Posterior cingulate gyrus (tissue), 11 donors: Measurements from ENCODE around the gene PRKCB.
"Not testable (repeated sequence)": the region's sequence is repeated elsewhere in the genome, so short reads cannot be mapped to it uniquely, and the experiment has no call there.

ENCODE experiments used
- DNase-seq, 10 donors: peaks; one replicate each; pipeline versions ENCODE4 v3.0.0 to v3.0.0-alpha.2; 2020 to 2021; ENCODE audit warnings: mixed read lengths in 3 of 10
- intact Hi-C: fragments of 100-400 bp; cut with DNase I; formaldehyde crosslinking; loops from one replicate; pipeline ENCODE4 v1.15.1; 2023

PRKCB gene

DNA sequence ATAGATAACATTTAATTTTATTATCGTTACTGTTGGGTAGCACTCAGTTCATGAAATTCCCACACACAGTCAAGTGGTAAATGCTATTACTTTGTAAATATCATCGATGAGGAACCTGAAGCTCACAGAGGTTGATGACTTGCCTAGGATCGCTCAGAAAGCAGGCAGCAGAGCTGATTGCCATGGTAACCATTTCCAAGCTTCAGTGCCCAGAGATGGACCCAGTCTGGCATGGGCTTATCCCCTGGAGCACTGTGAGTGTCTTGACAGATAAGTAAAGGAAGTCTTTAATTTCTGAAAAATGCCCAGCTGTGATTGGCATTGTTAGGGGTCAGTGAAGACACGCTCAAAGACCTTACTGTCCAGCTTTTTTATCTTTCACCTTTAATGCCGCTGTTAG is 95.0 kb downstream of the PRKCB start:
- intact Hi-C loops, result no loop called here
- peak in 1 of 10 donors; percentile 67 for DNase-seq

DNA sequence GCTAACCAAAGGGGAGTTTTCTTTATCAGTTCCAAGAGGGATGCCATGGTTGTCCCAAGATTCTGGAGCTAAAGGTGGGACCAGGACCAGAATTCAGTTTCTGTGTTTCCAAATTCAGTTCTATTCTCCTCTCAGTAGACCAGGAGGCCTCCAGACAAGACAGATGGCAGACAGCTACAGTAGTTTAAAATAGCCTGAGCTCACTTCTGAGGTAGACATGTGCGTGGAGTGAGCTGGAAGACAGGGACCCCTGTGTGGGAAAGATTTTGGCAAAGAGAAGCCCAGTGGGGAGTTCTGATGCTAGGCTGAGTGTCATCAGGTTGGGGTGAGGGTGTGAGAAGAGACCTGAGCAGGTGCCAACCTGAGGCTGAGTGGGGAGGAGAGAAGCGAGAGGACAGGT is 95.4 kb downstream of the PRKCB start:
- intact Hi-C loops, result no loop called here
- peak in 1 of 10 donors; percentile 39 for DNase-seq

DNA sequence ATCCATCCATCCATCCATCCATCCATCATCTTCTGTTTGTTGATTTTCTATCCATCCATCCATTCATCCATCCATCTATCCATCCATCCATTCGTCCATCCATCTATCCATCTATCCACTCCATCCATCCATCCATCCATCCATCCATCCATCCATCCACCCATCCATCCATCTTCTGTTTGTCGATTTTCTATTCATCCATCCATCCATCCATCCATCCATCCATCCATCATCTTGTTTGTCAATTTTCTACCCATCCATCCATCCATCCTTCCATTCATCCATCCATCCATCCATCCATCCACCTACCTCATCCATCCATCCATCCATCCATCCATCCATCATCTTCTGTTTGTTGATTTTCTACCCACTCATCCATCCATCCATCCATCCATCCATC is 97.9 kb downstream of the PRKCB start:
- intact Hi-C loops, result not testable (repeated sequence)

DNA sequence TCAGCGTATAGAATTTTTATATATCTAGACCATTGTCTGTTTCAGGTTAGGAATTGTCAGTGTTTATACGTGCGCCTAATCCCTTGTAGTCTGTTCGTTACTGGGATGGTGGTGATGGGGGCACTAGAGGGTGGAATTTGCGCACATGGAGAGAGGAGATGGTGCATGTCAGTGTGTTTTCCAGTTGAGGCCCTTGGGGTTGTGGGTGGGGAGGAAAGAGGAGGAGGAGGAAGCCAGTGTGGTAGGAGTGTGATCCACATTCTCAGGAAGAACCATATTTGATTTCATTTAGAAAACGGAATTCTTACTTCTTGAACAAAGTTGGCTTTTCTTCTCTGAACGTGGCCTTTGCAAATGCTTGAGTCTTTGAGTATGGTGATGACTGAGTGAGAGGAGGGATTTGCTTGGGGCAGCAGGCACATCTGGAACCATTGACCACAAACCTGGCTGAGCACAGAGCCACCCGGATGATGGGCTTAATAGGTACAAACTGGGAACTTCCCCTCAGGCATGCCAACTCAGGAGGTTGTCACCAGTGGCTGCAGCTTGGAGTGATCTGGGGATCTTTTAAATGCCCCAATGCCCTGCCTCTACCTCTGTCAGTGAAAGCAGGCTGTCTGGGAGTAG is 98.9 kb downstream of the PRKCB start:
- DNase-seq, result no peak
- intact Hi-C loops, result no loop called here

More for the DNA sequence above, 97.9 kb downstream of the PRKCB start:
- DNase-seq, result not testable (repeated sequence)

DNA sequence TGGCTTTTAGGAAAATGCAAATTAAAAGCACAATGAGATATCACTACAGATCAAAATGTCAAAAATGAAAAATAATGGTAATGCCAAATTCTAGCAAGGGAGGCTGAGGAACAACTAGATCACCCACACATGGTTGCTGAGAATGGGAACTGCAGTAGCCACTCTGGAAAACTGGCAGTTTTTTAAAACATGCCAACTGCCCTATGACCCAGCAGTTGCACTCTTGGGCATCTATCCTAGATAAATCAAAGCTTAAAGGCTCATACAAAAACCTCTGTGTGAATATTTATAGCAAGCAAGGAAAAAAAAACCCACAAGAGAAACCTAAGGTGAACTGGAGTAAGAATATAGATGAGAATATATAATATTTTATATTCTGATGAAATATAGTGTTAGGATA is 104.3 kb downstream of the PRKCB start:
- DNase-seq, result no peak
- intact Hi-C loops, result no loop called here

DNA sequence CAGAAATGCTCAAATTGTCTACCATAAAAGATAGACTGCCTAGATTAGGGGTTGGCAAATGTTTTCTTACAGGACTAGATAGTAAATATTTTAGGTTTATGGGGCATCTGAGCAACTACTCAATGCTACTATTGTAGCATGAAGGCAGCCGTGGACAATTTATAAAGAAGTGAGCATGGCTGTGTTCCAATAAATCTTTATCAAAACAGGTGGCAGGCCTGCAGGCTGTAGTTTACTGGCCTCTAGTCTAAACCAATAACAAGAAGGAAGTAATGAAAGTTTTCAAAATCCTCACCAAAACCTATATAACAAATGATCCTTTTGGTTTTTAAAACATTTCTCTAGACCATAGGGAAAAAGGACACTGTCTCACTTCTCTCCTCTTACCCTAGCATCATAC is 105.2 kb downstream of the PRKCB start:
- no peak for DNase-seq
- intact Hi-C loops, result no loop called here

DNA sequence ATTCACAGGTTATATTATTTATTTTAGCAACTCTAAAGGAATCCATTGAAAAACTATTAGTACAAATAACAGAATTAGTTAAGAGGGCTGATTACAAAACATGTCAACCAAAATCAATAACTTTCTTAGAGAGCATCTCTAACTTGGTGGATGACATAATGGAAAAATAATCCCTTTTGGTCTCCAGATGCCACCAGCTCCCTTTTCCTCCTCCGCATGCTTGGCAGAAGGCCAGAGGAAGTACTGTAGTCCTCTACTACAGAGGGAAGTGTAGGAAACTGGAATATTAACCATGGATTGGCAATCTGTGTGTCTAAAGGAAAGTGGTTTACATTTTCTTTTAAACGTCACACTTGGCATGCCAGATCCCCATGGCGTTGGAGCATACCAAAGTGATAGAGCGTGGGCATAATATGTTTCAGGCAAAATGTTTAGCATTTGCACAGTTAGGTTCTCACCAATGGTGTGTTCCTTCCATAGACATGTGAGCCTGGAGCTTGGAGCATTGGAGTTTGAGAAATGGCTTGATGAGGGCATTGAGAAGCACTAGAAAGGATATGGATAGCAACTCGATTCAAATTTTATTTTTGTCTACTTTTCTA is 106.3 kb downstream of the PRKCB start:
- intact Hi-C loops, result no loop called here
- DNase-seq, result peak in 2 of 10 donors; percentile 38 to 39

DNA sequence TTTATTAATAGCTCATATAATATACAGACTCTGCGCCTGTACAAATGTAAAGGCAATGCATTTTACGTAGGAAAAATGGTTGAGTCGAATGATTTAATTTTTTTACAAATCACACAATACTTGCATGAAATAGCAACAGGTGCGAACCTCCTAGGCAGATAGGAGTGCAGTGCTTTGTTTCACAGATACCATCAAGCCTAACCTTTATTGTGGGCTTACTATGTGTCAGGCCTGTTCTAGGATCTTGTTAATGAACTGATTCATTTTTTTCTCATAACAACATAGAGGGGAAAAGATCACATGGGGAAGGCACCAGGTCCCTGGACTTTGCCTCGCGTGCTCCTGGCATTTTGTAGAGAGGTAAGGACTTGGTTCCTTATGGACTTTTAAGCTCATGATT is 107.8 kb downstream of the PRKCB start:
- intact Hi-C loops, result no loop called here
- no peak for DNase-seq

DNA sequence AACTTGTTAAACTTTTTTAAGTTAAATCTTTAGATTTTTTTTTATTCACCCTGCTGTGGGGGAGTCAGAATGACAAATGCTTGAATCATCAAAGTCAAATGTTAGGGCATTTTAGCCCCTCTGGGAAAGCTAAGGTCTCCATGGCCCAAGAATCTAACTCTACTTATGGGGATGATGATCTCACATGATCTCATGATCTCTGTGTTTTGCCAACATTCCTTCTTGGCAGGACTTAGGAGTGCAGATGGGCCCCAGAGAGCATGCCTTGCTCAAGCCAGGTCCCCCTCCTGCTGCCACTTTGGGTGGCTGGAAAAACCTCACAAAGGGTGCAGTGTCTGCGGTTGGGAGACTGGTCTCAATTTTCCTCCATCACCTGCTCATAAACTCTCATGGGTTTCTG is 108.6 kb downstream of the PRKCB start:
- intact Hi-C loops, result no loop called here
- no peak for DNase-seq

DNA sequence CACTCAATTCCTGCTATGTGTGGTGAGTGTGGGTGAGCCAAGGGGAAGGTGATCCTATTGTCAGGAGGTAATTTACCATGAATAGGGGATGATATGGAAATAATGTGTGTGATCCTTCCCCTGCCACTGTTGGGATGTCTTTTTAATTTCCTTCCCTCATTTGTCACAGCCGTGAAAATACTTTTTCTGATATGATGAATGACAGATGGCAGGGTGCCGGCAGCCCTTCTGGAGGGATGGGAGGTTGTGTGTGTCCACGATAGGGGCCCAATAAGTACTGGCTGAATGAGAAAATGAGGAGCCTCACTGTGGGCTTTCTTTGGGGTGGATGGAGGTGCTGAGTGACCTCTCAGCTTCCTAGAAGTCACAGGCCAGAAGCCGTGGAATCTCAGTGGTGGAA is 109.5 kb downstream of the PRKCB start:
- intact Hi-C loops, result no loop called here
- no peak for DNase-seq

DNA sequence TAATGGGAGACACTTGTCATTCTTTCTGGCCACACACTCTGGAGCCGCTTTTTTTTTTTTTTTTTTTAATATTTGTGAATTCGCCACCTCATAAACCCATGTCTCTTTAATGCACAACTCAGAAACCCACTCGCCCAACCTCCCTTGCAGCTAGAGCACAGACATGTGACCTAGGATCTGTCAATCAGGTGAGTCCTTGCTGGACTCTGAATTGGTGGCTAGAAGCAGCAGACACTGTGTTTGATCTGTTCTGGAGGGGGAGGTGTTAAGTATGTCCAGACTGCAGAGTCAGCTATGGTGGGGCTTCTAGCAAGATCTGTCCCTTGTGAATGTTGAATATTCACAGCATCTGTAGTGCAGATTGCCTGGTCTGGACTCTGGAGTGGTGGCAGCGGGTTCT is 112.1 kb downstream of the PRKCB start:
- no peak for DNase-seq
- intact Hi-C loops, result no loop called here

DNA sequence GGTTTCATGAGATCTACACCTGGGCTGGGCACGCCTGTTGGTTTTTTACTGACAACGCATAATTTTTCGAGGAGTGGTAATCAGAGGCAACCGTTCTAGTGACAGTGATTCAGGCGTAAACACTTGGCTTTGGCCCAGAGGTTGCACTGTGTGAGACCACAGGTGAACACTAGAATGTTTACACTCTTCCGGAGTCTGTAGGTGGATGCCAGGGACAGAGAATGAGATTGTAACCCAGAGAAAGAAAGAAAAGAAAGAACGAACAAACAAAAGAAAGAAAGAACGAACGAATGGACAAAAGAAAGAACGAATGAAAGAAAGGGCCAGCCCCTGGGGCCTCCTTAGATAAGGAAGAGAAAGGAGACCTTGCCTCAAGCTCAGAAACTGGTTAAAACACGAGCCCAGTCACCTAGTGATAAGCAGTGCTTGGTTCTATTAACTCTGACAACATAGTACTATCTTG is 113.2 kb downstream of the PRKCB start:
- no peak for DNase-seq
- intact Hi-C loops, result no loop called here

DNA sequence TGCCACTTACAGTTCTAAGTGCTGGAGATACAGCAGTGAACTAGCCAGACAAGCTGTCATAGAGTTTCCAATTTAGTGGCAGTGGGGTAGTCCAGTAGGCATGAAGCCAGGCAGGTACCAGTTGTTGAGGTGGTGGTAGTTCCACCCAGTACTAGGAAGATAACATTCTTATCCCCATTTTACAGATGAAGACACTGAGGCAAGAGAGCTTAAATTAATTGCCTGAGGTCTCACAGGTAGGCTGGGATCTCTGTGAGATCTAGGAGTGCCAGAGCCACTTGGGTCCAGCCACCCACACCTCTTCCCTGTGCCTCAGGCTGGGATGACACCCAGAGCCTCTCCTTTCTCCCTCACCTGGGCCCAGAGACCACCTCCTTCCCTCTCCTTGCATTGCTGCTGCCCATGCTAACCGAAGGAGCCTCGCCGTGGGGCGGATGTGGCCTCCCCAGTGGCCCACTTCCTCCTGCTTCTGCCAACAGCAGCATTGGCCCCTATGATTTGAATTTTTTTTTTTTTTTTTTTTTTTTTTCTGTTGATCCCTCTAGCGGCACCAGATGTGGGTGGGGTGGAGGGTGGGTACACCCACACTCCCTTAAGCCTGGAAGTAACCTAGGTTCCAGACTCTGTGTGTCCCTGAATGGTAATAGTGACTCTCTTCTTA is 114.0 kb downstream of the PRKCB start:
- no peak for DNase-seq
- intact Hi-C loops, result no loop called here

DNA sequence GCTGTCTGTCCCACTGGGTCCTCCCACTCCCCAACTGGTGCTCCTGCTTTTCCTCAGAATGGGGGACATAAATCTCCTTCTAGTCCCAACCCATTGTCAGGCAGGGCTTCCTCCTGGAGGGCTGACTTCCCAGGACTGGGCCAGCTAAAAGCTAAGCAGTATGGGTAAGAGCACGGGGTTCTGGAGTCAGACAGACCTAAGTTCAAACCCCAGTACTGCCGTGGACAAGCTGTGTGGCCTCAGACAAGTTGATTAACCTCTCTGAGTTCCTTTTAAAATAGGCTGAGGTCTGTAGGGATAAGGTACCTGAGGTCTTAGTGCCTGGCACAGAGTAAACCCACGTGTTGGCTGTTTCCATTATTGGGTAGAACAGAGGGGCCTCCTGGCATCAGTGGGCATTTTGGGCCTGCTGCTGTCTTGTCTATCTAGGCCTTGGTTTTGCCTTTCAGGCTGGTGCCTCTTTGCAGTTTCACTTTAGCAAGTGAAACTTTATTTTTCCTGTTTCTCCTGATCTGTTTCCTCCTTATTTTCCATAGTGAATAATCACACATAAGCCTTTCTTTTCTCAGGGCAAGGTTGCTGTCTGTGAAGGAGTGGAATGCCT is 114.6 kb downstream of the PRKCB start:
- DNase-seq, result no peak
- intact Hi-C loops, result no loop called here

DNA sequence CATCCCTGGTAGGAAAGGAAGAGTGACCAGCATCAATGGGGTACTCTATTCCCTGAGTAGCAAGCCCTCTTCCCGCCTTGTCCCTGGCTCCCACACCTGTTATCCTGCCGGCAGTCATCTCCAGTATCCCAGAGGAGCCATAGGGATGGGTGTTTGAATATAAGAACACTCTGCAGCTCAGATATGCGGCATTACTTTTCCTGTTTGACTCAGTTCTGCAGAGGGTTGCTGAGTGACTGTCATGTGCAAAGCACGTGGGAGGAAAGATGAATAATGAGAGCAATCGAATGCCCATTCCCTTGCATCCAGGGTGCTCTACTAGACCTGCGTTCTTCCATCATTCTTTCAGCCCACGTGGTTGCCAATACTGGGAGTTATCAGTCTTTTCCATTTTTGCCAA is 115.1 kb downstream of the PRKCB start:
- intact Hi-C loops, result no loop called here
- peak in 1 of 10 donors; percentile 69 for DNase-seq

DNA sequence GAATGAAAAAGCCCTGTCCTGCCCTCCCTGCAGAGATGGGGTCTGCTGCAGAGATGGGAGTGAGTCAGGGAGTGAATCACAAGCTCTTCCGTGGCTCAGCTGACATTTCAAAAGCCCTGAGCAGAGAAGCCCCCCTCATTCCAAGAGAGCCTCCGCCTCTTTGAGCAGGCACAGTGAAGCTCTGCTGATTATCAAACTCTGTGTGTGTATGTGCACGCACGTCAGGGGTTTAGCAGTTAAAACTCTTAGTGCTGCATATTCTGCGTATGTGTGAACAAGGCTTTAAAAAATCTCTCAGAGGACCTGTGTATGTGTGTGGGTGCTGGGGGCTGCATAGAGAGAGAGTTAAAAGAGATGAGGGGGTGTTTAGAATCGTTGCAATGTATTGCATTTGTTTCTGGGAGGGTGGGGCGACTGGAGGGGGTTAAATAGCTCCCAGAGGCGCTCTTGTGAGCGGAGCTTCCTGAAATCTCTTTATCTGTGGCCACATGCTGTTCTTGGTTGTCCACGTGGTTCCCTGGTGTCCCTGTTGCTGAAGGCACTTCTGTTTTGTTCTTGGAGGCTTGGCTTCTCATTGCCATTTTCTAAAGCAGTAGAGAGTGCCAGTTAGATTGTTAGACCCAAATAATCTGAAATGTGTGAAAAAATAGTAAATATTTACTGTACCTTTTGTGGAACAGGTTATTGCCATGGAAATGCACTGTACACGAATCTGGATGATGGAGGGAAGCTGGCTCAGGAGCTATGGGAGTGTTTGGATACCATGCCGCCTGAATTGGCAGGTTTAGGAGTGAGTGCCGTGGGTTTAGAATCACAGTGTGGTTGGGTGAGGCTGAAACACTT is 116.6 kb downstream of the PRKCB start:
- intact Hi-C loops, result no loop called here
- peak in 8 of 10 donors; percentile 30 to 93 (median 50) for DNase-seq

DNA sequence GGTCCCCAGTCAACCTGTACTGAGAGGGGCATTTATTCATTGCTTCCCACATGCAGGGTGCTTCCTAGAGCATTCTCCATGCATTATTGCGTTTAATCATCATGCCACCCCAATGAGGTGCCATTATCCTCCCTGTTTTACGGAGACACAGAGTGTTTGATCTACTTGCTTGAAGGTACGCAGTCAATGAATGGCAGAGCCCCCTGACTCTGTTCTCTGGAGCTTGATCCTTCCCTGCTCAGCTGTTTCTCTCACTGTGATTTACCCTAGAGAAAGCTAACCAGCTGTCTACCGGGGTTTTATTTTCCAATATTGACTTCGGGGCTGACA is 117.2 kb downstream of the PRKCB start:
- DNase-seq, result no peak
- intact Hi-C loops, result no loop called here

DNA sequence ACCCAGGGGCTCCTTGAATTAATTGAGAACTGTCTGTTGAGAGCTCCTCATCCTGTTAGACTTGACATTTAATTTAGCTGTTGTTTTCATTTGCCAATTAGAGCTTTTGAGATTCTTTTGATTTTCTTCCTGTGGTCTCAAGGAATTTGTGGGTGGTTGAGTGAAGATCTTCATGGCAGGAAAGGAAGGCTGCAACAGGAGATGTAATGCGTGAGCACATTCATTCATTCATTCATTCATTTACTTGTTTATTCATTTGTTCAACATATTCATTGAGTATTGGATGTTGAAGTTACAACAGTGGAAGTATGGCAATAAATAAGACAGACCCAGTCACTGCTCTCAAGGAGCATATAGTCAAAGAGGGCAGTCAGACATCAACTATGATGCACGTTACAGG is 117.7 kb downstream of the PRKCB start:
- intact Hi-C loops, result no loop called here
- no peak for DNase-seq

DNA sequence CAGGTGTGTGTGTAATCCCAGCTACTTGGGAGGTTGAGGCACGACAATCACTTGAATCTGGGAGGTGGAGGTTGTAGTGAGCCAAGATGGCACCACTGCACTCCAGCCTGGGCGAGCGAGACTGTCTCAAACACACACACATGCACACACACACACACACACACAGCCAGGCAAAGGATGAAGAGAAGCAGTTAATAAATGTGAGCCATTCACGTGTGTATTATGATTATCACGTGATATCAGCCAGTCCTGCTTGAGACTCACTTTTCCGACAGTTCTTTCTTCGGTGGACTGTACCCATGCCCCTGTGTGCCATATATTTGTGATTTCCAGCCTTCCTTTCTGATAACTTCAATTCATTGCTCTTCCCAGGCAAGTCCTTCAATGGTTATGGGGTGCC is 119.3 kb downstream of the PRKCB start:
- intact Hi-C loops, result no loop called here
- DNase-seq, result no peak

DNA sequence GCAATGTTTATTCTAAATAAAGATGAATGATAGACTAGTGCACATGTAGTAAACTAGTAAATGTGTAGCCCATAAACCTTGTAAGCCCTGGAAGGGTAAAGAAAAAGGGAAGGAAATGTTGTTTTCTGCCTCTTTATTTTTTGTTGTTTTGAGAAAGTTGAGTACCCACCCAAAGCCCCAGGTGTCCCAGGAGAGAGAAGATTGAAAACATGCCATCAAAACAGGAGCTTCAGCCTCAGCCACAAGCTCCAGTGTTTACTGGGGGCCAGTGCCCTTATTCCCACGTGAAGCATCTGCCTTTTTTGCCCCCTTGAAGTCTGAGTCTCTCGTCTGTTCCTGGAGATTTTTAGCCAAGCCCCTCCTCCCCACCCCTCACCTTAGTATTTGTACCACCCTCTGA is 121.5 kb downstream of the PRKCB start:
- intact Hi-C loops, result no loop called here
- DNase-seq, result no peak
